HEK293T (cell line): ENCODE measurements around the gene TUB.

Experiments used
- ARNT ChIP-seq: fragments of 450-650 bp; IDR thresholded peaks from 2 replicates; pipeline ENCODE4 v1.6.1; 2017; ENCODE audit warnings: mild to moderate bottlenecking
- BHLHE40 ChIP-seq: fragments of 450-650 bp; IDR thresholded peaks from 2 replicates; pipeline ENCODE4 v1.6.1; 2016; ENCODE audit warnings: mild to moderate bottlenecking, moderate library complexity, borderline replicate concordance
- ELF4 ChIP-seq: fragments of 450-650 bp; IDR thresholded peaks from 2 replicates; pipeline ENCODE4 v1.6.1; 2017; ENCODE audit warnings: antibody characterized with exemption
- FOXA1 ChIP-seq: fragments of 450-650 bp; IDR thresholded peaks from 2 replicates; pipeline ENCODE4 v1.6.1; 2016; ENCODE audit warnings: mild to moderate bottlenecking
- FOXK2 ChIP-seq: fragments of 450-650 bp; IDR thresholded peaks from 2 replicates; pipeline ENCODE4 v1.6.1; 2016; ENCODE audit warnings: mild to moderate bottlenecking
- FOXM1 ChIP-seq: fragments of 450-650 bp; IDR thresholded peaks from 2 replicates; pipeline ENCODE4 v1.6.1; 2017; ENCODE audit warnings: mild to moderate bottlenecking, borderline replicate concordance
- HDGF ChIP-seq: fragments of 450-650 bp; IDR thresholded peaks from 2 replicates; pipeline ENCODE4 v1.6.1; 2017; ENCODE audit warnings: antibody characterized with exemption, borderline replicate concordance
- LEF1 ChIP-seq: fragments of 450-650 bp; IDR thresholded peaks from 2 replicates; pipeline ENCODE4 v1.6.1; 2017; ENCODE audit warnings: mild to moderate bottlenecking, borderline replicate concordance
- NFRKB ChIP-seq: fragments of 450-650 bp; IDR thresholded peaks from 2 replicates; pipeline ENCODE4 v1.6.1; 2016; ENCODE audit warnings: mild to moderate bottlenecking, moderate library complexity
- PKNOX1 ChIP-seq: fragments of 450-650 bp; IDR thresholded peaks from 2 replicates; pipeline ENCODE4 v1.6.1; 2016
- SP1 ChIP-seq: fragments of 450-650 bp; IDR thresholded peaks from 2 replicates; pipeline ENCODE4 v1.6.1; 2017
- SUZ12 ChIP-seq: fragments of 450-650 bp; IDR thresholded peaks from 2 replicates; pipeline ENCODE4 v1.6.1; 2016; ENCODE audit warnings: mild to moderate bottlenecking
- TARDBP ChIP-seq: fragments of 450-650 bp; IDR thresholded peaks from 2 replicates; pipeline ENCODE4 v1.6.1; 2016
- ZNF384 ChIP-seq: fragments of 450-650 bp; IDR thresholded peaks from 2 replicates; pipeline ENCODE4 v1.6.1; 2016

- TF ChIP-seq NFRKB (no peak), ZNF384 (no peak), ARNT (no peak), SUZ12 (no peak), FOXM1 (no peak), TARDBP (no peak), HDGF (no peak), ELF4 (no peak), SP1 (no peak), LEF1 (no peak), FOXK2 (no peak), FOXA1 (no peak), PKNOX1 (no peak), BHLHE40 (no peak)
These were observed 46.4 kb downstream of the TUB start for GRCh38 chr11:8127447-8127846.
